H9 (cell line): ENCODE data around the gene CDKN2B. TPM values are rescaled to one million over a fixed set of nuclear protein-coding genes. Genes with fewer than 3 reads are reported as not detected.

Experiments used
- DNase-seq: peaks from one replicate; pipeline ENCODE4 v3.0.0-alpha.2; 2017
- H2AFZ ChIP-seq: one replicate; pipeline ENCODE4 v1.6.1; 2013; ENCODE audit warnings: mild to moderate bottlenecking, low read length, control low read depth, moderate library complexity
- H2AK5ac ChIP-seq: 2 replicates; pipeline ENCODE4 v1.6.1; 2013; ENCODE audit warnings: low read length, control low read depth, mixed read lengths; ENCODE audit not compliant: insufficient read length
- H2BK120ac ChIP-seq: one replicate; pipeline ENCODE4 v1.6.1; 2013; ENCODE audit warnings: low read depth, mild to moderate bottlenecking, low read length, control low read depth, inconsistent platforms; ENCODE audit not compliant: poor library complexity, severe bottlenecking
- H2BK12ac ChIP-seq: 2 replicates; pipeline ENCODE4 v1.6.1; 2013; ENCODE audit warnings: low read length, control low read depth, mixed read lengths, low read depth; ENCODE audit not compliant: insufficient read length
- H2BK15ac ChIP-seq: 2 replicates; pipeline ENCODE4 v1.6.1; 2013; ENCODE audit warnings: low read depth, low read length, control low read depth
- H2BK20ac ChIP-seq: one replicate; pipeline ENCODE4 v1.6.1; 2013; ENCODE audit warnings: low read depth, mild to moderate bottlenecking, low read length, control low read depth, inconsistent platforms; ENCODE audit not compliant: poor library complexity, severe bottlenecking
- H2BK5ac ChIP-seq: 2 replicates; pipeline ENCODE4 v1.6.1; 2013; ENCODE audit warnings: low read length, control low read depth, mixed read lengths; ENCODE audit not compliant: insufficient read length
- H3K14ac ChIP-seq: 2 replicates; pipeline ENCODE4 v1.6.1; 2013; ENCODE audit warnings: low read length, control low read depth; ENCODE audit not compliant: insufficient read depth
- H3K18ac ChIP-seq: 2 replicates; pipeline ENCODE4 v1.6.1; 2013; ENCODE audit warnings: low read depth, mild to moderate bottlenecking, mixed read lengths, low read length, control low read depth; ENCODE audit not compliant: insufficient read length
- H3K23ac ChIP-seq: 2 replicates; pipeline ENCODE4 v1.6.1; 2013; ENCODE audit warnings: low read length, control low read depth, mixed read lengths, low read depth; ENCODE audit not compliant: insufficient read length
- H3K23me2 ChIP-seq: 2 replicates; pipeline ENCODE4 v1.6.1; 2013; ENCODE audit warnings: low read depth, mild to moderate bottlenecking, mixed read lengths, low read length, control low read depth; ENCODE audit not compliant: insufficient read length, poor library complexity, severe bottlenecking
- H3K27ac ChIP-seq: 2 replicates; pipeline ENCODE4 v1.5.1; 2013; ENCODE audit warnings: low read length, control low read depth, mixed read lengths, low read depth; ENCODE audit not compliant: insufficient read length
- H3K27me3 ChIP-seq: 2 replicates; pipeline ENCODE4 v1.6.1; 2013; ENCODE audit warnings: low read length, control low read depth, inconsistent platforms; ENCODE audit not compliant: insufficient read depth
- H3K4ac ChIP-seq: 2 replicates; pipeline ENCODE4 v1.6.1; 2013; ENCODE audit warnings: low read depth, mild to moderate bottlenecking, control low read depth, inconsistent platforms, low read length, moderate library complexity
- H3K4me1 ChIP-seq: 2 replicates; pipeline ENCODE4 v1.6.1; 2013; ENCODE audit warnings: low read length, control low read depth, inconsistent platforms; ENCODE audit not compliant: insufficient read depth
- H3K4me2 ChIP-seq: 2 replicates; pipeline ENCODE4 v1.6.1; 2013; ENCODE audit warnings: low read length, control low read depth, mixed read lengths; ENCODE audit not compliant: insufficient read length, insufficient read depth
- H3K56ac ChIP-seq: 2 replicates; pipeline ENCODE4 v1.6.1; 2013; ENCODE audit warnings: low read depth, mild to moderate bottlenecking, mixed read lengths, low read length, control low read depth; ENCODE audit not compliant: insufficient read length
- H3K79me1 ChIP-seq: 2 replicates; pipeline ENCODE4 v1.6.1; 2013; ENCODE audit warnings: low read depth, mild to moderate bottlenecking, moderate library complexity, low read length, control low read depth, inconsistent platforms; ENCODE audit not compliant: insufficient read depth, poor library complexity, severe bottlenecking
- H3K79me2 ChIP-seq: 2 replicates; pipeline ENCODE4 v1.6.1; 2013; ENCODE audit warnings: low read length, control low read depth, inconsistent platforms; ENCODE audit not compliant: insufficient read depth
- H3K9ac ChIP-seq: 2 replicates; pipeline ENCODE4 v1.6.1; 2013; ENCODE audit warnings: low read length, control low read depth, mixed read lengths; ENCODE audit not compliant: insufficient read length; ENCODE audit errors: extremely low read depth
- H3K9me3 ChIP-seq: one replicate; pipeline ENCODE4 v1.6.1; 2013; ENCODE audit warnings: low read depth, low read length, inconsistent platforms; ENCODE audit not compliant: control insufficient read depth
- H3T11ph ChIP-seq: one replicate; pipeline ENCODE4 v1.6.1; 2013; ENCODE audit warnings: mild to moderate bottlenecking, low read length, control low read depth, inconsistent platforms
- H4K20me1 ChIP-seq: one replicate; pipeline ENCODE4 v1.6.1; 2013; ENCODE audit not compliant: control insufficient read depth, insufficient read length, insufficient read depth
- H4K5ac ChIP-seq: 2 replicates; pipeline ENCODE4 v1.6.1; 2013; ENCODE audit warnings: low read depth, mild to moderate bottlenecking, mixed read lengths, low read length, control low read depth; ENCODE audit not compliant: insufficient read length
- H4K8ac ChIP-seq: replicated peaks from 2 replicates; pipeline ENCODE4 v1.6.1; 2013; ENCODE audit warnings: low read length, control low read depth, mixed read lengths, low read depth; ENCODE audit not compliant: insufficient read length
- H4K91ac ChIP-seq: 2 replicates; pipeline ENCODE4 v1.6.1; 2013; ENCODE audit warnings: low read depth, mild to moderate bottlenecking, moderate library complexity, mixed read lengths, low read length, control low read depth; ENCODE audit not compliant: insufficient read length
- H3K27ac Mint-ChIP-seq, 3 experiments: 2 replicates in 2 of 3; 3 replicates in 1 of 3; pipeline ENCODE4 v1.8.0; 2020 to 2021; ENCODE audit warnings: mixed read lengths in 3 of 3, mild to moderate bottlenecking in 1 of 3, moderate library complexity in 1 of 3
- H3K27me3 Mint-ChIP-seq: 2 replicates; pipeline ENCODE4 v1.8.0; 2021; ENCODE audit warnings: low read depth, mild to moderate bottlenecking, moderate library complexity, mixed read lengths
- H3K36me3 Mint-ChIP-seq, 3 experiments: 2 replicates in 2 of 3; 3 replicates in 1 of 3; pipeline ENCODE4 v1.8.0; 2020 to 2021; ENCODE audit warnings: low read depth in 3 of 3, mixed read lengths in 3 of 3; ENCODE audit not compliant: insufficient read depth in 1 of 3
- H3K4me1 Mint-ChIP-seq, 2 experiments: 2 replicates each; pipeline ENCODE4 v1.8.0; 2020; ENCODE audit warnings: mixed read lengths in 2 of 2
- H3K4me3 Mint-ChIP-seq, 2 experiments: 2 replicates in 1 of 2; 3 replicates in 1 of 2; pipeline ENCODE4 v1.8.0; 2020 to 2021; ENCODE audit warnings: mild to moderate bottlenecking in 2 of 2, mixed read lengths in 2 of 2, moderate library complexity in 1 of 2
- H3K9me3 Mint-ChIP-seq, 2 experiments: 2 replicates in 1 of 2; 3 replicates in 1 of 2; pipeline ENCODE4 v1.8.0; 2020; ENCODE audit warnings: mild to moderate bottlenecking in 2 of 2, mixed read lengths in 2 of 2, moderate library complexity in 1 of 2
- CTCF ChIP-seq: fragments of 200-600 bp; sonication (generic); conservative IDR thresholded peaks from 3 replicates; pipeline ENCODE4 v1.8.0; 2021; ENCODE audit warnings: antibody characterized with exemption, mild to moderate bottlenecking
- WGBS: extraction: QIAGEN DNeasy Blood & Tissue Kit; methylation state at CpG from one replicate; pipeline ENCODE4 v1.1.7; 2013; ENCODE audit warnings: missing lambda C conversion rate, low lambda C conversion rate, mixed read lengths; ENCODE audit not compliant: insufficient read length; ENCODE audit errors: extremely low coverage; 5-methylcytosine and 5-hydroxymethylcytosine counted together
- total RNA-seq: library from RNA; stranded (reverse); gene quantifications from 2 replicates; pipeline ENCODE4 v1.2.1, GENCODE V29; 2021

Gene CDKN2B
- total RNA-seq, 1 experiment from 2014 or later: 0.13 TPM

- no peaks in the 10 kb centered on the region; the same call in 1 of the 2 replicates for H3K4me1 ChIP-seq
- H2BK5ac ChIP-seq: no peak overlapping the region
- H3K27me3 ChIP-seq: no peaks in the 10 kb centered on the region
- no peak overlapping the region for H4K8ac ChIP-seq
- no peak overlapping the region for H3K9ac ChIP-seq
- no peaks in the 10 kb centered on the region for H3K9me3 ChIP-seq
- no peaks in the 10 kb centered on the region for H3K79me1 ChIP-seq
- no peaks in the 10 kb centered on the region for H3K23me2 ChIP-seq
- Mint-ChIP-seq H3K4me3 (no peak overlapping the region), H3K9me3 (no peaks in the 10 kb centered on the region), H3K27me3 (no peaks in the 10 kb centered on the region), H3K27ac (no peak overlapping the region), H3K4me1 (peaks cover 0 to 6% of the 10 kb centered on the region in 2 experiments; a peak in 2 of 4 replicates), H3K36me3 (no peaks in the 10 kb centered on the region)
- no peak overlapping the region for H2AK5ac ChIP-seq
- no peak overlapping the region for H2BK20ac ChIP-seq
- no peak for DNase-seq
- TF ChIP-seq CTCF: peak; percentile 59
- no peak overlapping the region for H2BK120ac ChIP-seq
- H2BK15ac ChIP-seq: no peak overlapping the region
- H3K4me2 ChIP-seq: no peak overlapping the region
- WGBS: no CpG with 5 or more reads among the region's 2 CpGs
- H3K23ac ChIP-seq: no peak overlapping the region
- H3K14ac ChIP-seq: no peak overlapping the region
- no peaks in the 10 kb centered on the region for H3K79me2 ChIP-seq
- no peak overlapping the region for H3K4ac ChIP-seq
- no peak overlapping the region for H3K27ac ChIP-seq
- H3T11ph ChIP-seq: no peak overlapping the region
- no peak overlapping the region for H4K91ac ChIP-seq
- no peaks in the 10 kb centered on the region for H4K20me1 ChIP-seq
- no peak overlapping the region for H2AFZ ChIP-seq
- no peak overlapping the region for H3K56ac ChIP-seq
- H4K5ac ChIP-seq: no peak overlapping the region
- H2BK12ac ChIP-seq: no peak overlapping the region
- H3K18ac ChIP-seq: no peak overlapping the region
Observed at GRCh38 chr9:22037954-22038690, 29.0 kb upstream of the CDKN2B start.
